HEK293 (cell line): ENCODE results near the gene RPRD2.
A peak's percentile ranks its signal among the peaks of the same experiment; 100 is the strongest.

Experiments
- CTCF ChIA-PET: fragments of 350-600 bp; formaldehyde crosslinking; extraction: SDS; loops from one replicate; lab custom pipeline; 2021; ENCODE audit warnings: antibody characterized with exemption; lab: Yijun Ruan, JAX
- POLR2A ChIA-PET: fragments of 300-600 bp; formaldehyde crosslinking; extraction: SDS; loops from one replicate; lab custom pipeline; 2020; ENCODE audit warnings: antibody characterized with exemption, inconsistent platforms; lab: Yijun Ruan, JAX
- H3K27ac ChIP-seq: fragments of 200-500 bp; sonication (Bioruptor generic); 2 replicates; pipeline ENCODE4 v1.5.1; 2014; ENCODE audit warnings: low read depth, low read length, control low read depth, inconsistent platforms; ENCODE audit errors: extremely low read depth
- H3K36me3 ChIP-seq, 2 experiments: fragments of 200-500 bp in 1 of 2; sonication (Bioruptor generic) in 1 of 2; 1 replicate in 1 of 2; 2 replicates in 1 of 2; pipeline ENCODE4 v1.5.1; 2014 to 2017; ENCODE audit warnings: inconsistent platforms in 2 of 2, low read length in 2 of 2; ENCODE audit not compliant: control insufficient read depth in 2 of 2, insufficient read depth in 1 of 2
- H3K4me1 ChIP-seq: fragments of 200-500 bp; sonication (Bioruptor generic); 2 replicates; pipeline ENCODE4 v1.5.1; 2014; ENCODE audit warnings: mild to moderate bottlenecking, low read length, inconsistent platforms; ENCODE audit not compliant: control insufficient read depth, insufficient read depth
- H3K4me3 ChIP-seq: 2 replicates; pipeline ENCODE4 v1.5.1; 2011; ENCODE audit warnings: low read depth, mild to moderate bottlenecking, control low read depth, low read length, moderate library complexity
- H3K9me3 ChIP-seq: fragments of 200-500 bp; sonication (Bioruptor generic); 2 replicates; pipeline ENCODE4 v1.5.1; 2014; ENCODE audit warnings: low read depth, low read length, inconsistent platforms; ENCODE audit not compliant: control insufficient read depth, insufficient read depth
- BCL6B ChIP-seq: fragments of 450-650 bp; formaldehyde crosslinking; IDR thresholded peaks from 2 replicates; pipeline ENCODE4 v1.5.1; 2017; ENCODE audit warnings: missing biosample characterization, missing genetic modification characterization
- HOXA7 ChIP-seq: sonication (generic); formaldehyde crosslinking; IDR thresholded peaks from 2 replicates; pipeline ENCODE4 v1.8.1; 2022; ENCODE audit warnings: missing genetic modification reagents, borderline replicate concordance
- HOXC10 ChIP-seq: sonication (generic); formaldehyde crosslinking; IDR thresholded peaks from 2 replicates; pipeline ENCODE4 v1.8.1; 2023; ENCODE audit warnings: mild to moderate bottlenecking, missing genetic modification reagents
- MEIS1 ChIP-seq: sonication (generic); formaldehyde crosslinking; IDR thresholded peaks from 2 replicates; pipeline ENCODE4 v1.8.1; 2022; ENCODE audit warnings: missing genetic modification reagents, mild to moderate bottlenecking, borderline replicate concordance
- PRDM1 ChIP-seq: fragments of 450-650 bp; formaldehyde crosslinking; IDR thresholded peaks from 2 replicates; pipeline ENCODE4; 2016; ENCODE audit warnings: missing biosample characterization, missing genetic modification characterization
- ZBTB17 ChIP-seq: fragments of 450-650 bp; formaldehyde crosslinking; IDR thresholded peaks from 2 replicates; pipeline ENCODE4 v1.5.1; 2016; ENCODE audit warnings: missing biosample characterization, missing genetic modification characterization
- ZFHX2 ChIP-seq: fragments of 450-650 bp; formaldehyde crosslinking; conservative IDR thresholded peaks from 2 replicates; pipeline ENCODE4 v1.5.1; 2016; ENCODE audit warnings: missing biosample characterization, missing genetic modification characterization
- ZNF140 ChIP-seq: fragments of 450-650 bp; formaldehyde crosslinking; IDR thresholded peaks from 2 replicates; pipeline ENCODE4 v1.5.1; 2016; ENCODE audit warnings: missing biosample characterization, missing genetic modification characterization
- ZNF175 ChIP-seq: fragments of 450-650 bp; formaldehyde crosslinking; IDR thresholded peaks from 2 replicates; pipeline ENCODE4 v1.5.1; 2016; ENCODE audit warnings: missing biosample characterization, missing genetic modification characterization
- ZNF274 ChIP-seq, 2 experiments: fragments of 200-500 bp in 1 of 2; fragments of 450-650 bp in 1 of 2; sonication (Bioruptor generic) in 1 of 2; formaldehyde crosslinking in 1 of 2; IDR thresholded peaks; 2 replicates each; pipeline versions ENCODE4 v1.5.1 to v1.6.1; 2014 to 2016; ENCODE audit warnings: borderline replicate concordance in 1 of 2, inconsistent platforms in 1 of 2, low read length in 1 of 2, missing biosample characterization in 1 of 2, missing genetic modification characterization in 1 of 2
- ZNF473 ChIP-seq: fragments of 450-650 bp; formaldehyde crosslinking; IDR thresholded peaks from 2 replicates; pipeline ENCODE4 v1.5.1; 2017; ENCODE audit warnings: missing biosample characterization, missing genetic modification characterization
- ZNF48 ChIP-seq: fragments of 450-650 bp; formaldehyde crosslinking; IDR thresholded peaks from 2 replicates; pipeline ENCODE4 v1.5.1; 2016; ENCODE audit warnings: missing biosample characterization, missing genetic modification characterization
- ZSCAN23 ChIP-seq: fragments of 450-650 bp; formaldehyde crosslinking; IDR thresholded peaks from 2 replicates; pipeline ENCODE4 v1.5.1; 2016; ENCODE audit warnings: missing biosample characterization, missing genetic modification characterization
- TF ChIP-seq, protein P1 (sequence below): fragments of 450-650 bp; formaldehyde crosslinking; IDR thresholded peaks from 2 replicates; pipeline ENCODE4 v1.5.1; 2017; ENCODE audit warnings: missing biosample characterization, mild to moderate bottlenecking, missing genetic modification characterization, moderate library complexity
- TF ChIP-seq, protein P2 (sequence below): fragments of 450-650 bp; formaldehyde crosslinking; IDR thresholded peaks from 2 replicates; pipeline ENCODE4 v1.5.1; 2016; ENCODE audit warnings: missing biosample characterization, missing genetic modification characterization
- TF ChIP-seq, protein P3 (sequence below): fragments of 450-650 bp; formaldehyde crosslinking; IDR thresholded peaks from 2 replicates; pipeline ENCODE4 v1.5.1; 2016; ENCODE audit warnings: missing biosample characterization, missing genetic modification characterization

RPRD2 gene

GRCh38 chr1:150479370-150479769 is 115.4 kb downstream of the RPRD2 start (continued):
- TF ChIP-seq, protein P1, sequence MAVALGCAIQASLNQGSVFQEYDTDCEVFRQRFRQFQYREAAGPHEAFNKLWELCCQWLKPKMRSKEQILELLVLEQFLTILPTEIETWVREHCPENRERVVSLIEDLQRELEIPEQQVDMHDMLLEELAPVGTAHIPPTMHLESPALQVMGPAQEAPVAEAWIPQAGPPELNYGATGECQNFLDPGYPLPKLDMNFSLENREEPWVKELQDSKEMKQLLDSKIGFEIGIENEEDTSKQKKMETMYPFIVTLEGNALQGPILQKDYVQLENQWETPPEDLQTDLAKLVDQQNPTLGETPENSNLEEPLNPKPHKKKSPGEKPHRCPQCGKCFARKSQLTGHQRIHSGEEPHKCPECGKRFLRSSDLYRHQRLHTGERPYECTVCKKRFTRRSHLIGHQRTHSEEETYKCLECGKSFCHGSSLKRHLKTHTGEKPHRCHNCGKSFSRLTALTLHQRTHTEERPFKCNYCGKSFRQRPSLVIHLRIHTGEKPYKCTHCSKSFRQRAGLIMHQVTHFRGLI: no peak
- TF ChIP-seq ZFHX2 (no peak), HOXC10 (CRISPR knock-in tag) (no peak), ZNF140 (tag by site-specific recombination) (no peak), HOXA7 (CRISPR knock-in tag) (no peak)

- Histone ChIP-seq H3K4me1 (peaks cover 2% of the 10 kb centered on the region; the same call in 1 of the 2 replicates), H3K4me3 (no peak overlapping the region), H3K36me3 (no peaks in the 10 kb centered on the region), H3K9me3 (no peaks in the 10 kb centered on the region), H3K27ac (no peak overlapping the region)
- CTCF ChIA-PET: no interaction called here
- POLR2A ChIA-PET: interaction anchor here (0.8 kb wide), 1 partner anchor 36 kb away, joined by 4 read pairs; no protein-coding TSS in a partner anchor
- TF ChIP-seq PRDM1 (tag by site-specific recombination) (no peak), ZNF274 (IDR thresholded peaks at IDR 0.05; ENCODE audit: low read length) (no peak), ZNF274 (tag by site-specific recombination; IDR thresholded peaks at IDR 0.05; ENCODE audit: borderline replicate concordance) (no peak), ZNF48 (tag by site-specific recombination) (no peak), BCL6B (tag by site-specific recombination) (no peak), ZSCAN23 (tag by site-specific recombination) (no peak), ZNF473 (tag by site-specific recombination) (no peak), MEIS1 (CRISPR knock-in tag) (no peak)
- TF ChIP-seq, protein P2, sequence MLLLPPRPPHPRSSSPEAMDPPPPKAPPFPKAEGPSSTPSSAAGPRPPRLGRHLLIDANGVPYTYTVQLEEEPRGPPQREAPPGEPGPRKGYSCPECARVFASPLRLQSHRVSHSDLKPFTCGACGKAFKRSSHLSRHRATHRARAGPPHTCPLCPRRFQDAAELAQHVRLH: no peak
Observed at GRCh38 chr1:150479927-150480352, 116.0 kb downstream of the RPRD2 start.

- no peak overlapping the region for H3K27ac ChIP-seq
- no peaks in the 10 kb centered on the region; the same call in 1 of the 2 replicates for H3K4me1 ChIP-seq
- H3K4me3 ChIP-seq: no peak overlapping the region
- peaks cover 7 to 9% of the 10 kb centered on the region in 2 experiments for H3K36me3 ChIP-seq
- POLR2A ChIA-PET: no interaction called here
- no peak for TF ChIP-seq ZNF175 (tag by site-specific recombination)
- 0 out of 2 replicates have a peak, but pooled peaks have one; percentile 27 for TF ChIP-seq ZBTB17 (tag by site-specific recombination)
- TF ChIP-seq, all 188 proteins: peak for 1
- H3K9me3 ChIP-seq: no peaks in the 10 kb centered on the region
- CTCF ChIA-PET: no interaction called here
Observed at GRCh38 chr1:150484431-150484830, 120.5 kb downstream of the RPRD2 start.

DNA sequence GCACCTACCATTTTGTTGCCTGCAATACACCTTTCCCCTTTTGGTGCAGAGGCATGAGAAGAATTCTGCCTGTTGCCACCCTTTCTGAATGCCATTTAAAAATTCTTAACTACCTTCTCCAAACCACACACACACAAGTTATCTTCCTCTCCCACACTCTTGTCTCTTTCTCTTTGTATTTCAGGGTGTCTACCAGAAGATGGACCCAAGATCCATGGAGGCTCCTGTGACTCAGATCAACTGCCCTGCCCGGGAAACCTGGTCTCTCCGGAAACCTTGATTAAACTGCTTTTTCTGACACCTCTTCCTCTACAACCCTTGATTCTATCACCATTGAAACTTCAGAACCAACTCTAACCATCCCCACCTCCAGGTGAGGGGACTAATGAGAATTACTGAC is 120.9 kb downstream of the RPRD2 start:
- Histone ChIP-seq H3K27ac (no peak overlapping the region), H3K4me1 (no peaks in the 10 kb centered on the region; the same call in 1 of the 2 replicates), H3K9me3 (no peaks in the 10 kb centered on the region), H3K4me3 (no peak overlapping the region), H3K36me3 (peaks cover 10 to 13% of the 10 kb centered on the region in 2 experiments)
- ChIA-PET POLR2A (interaction anchor here (0.6 to 1.1 kb wide), 2 partner anchors 31 to 572 kb away, joined by 3 to 4 read pairs; no protein-coding TSS in a partner anchor), CTCF (no interaction called here)
- TF ChIP-seq ZNF274 (IDR thresholded peaks at IDR 0.05; ENCODE audit: low read length): no peak
- no peak for TF ChIP-seq ZNF274 (tag by site-specific recombination; IDR thresholded peaks at IDR 0.05; ENCODE audit: borderline replicate concordance)
- TF ChIP-seq, protein P3, sequence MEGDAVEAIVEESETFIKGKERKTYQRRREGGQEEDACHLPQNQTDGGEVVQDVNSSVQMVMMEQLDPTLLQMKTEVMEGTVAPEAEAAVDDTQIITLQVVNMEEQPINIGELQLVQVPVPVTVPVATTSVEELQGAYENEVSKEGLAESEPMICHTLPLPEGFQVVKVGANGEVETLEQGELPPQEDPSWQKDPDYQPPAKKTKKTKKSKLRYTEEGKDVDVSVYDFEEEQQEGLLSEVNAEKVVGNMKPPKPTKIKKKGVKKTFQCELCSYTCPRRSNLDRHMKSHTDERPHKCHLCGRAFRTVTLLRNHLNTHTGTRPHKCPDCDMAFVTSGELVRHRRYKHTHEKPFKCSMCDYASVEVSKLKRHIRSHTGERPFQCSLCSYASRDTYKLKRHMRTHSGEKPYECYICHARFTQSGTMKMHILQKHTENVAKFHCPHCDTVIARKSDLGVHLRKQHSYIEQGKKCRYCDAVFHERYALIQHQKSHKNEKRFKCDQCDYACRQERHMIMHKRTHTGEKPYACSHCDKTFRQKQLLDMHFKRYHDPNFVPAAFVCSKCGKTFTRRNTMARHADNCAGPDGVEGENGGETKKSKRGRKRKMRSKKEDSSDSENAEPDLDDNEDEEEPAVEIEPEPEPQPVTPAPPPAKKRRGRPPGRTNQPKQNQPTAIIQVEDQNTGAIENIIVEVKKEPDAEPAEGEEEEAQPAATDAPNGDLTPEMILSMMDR (tag by site-specific recombination): peak; percentile 62
